Loucy (cell line): ENCODE data around the gene HMGN3.

Experiments used
- H2AFZ ChIP-seq: fragments of 200-600 bp; sonication (generic); 2 replicates; pipeline ENCODE4 v1.6.0; 2016; ENCODE audit warnings: antibody characterized with exemption, mild to moderate bottlenecking, low read length, moderate library complexity
- H3F3A ChIP-seq: fragments of 200-600 bp; 2 replicates; pipeline ENCODE4 v1.6.0; 2016; ENCODE audit warnings: antibody characterized with exemption, low read depth, mild to moderate bottlenecking
- H3K27me3 ChIP-seq: fragments of 200-600 bp; sonication (generic); 2 replicates; pipeline ENCODE4 v1.6.1; 2014; ENCODE audit warnings: low read length, mild to moderate bottlenecking; ENCODE audit not compliant: insufficient read depth, poor library complexity, severe bottlenecking
- H3K36me3 ChIP-seq: fragments of 200-600 bp; sonication (generic); 2 replicates; pipeline ENCODE4 v1.6.1; 2016; ENCODE audit warnings: low read length; ENCODE audit not compliant: insufficient read depth
- H3K4me1 ChIP-seq: fragments of 200-600 bp; sonication (generic); 2 replicates; pipeline ENCODE4 v1.5.1; 2014; ENCODE audit warnings: low read length, mild to moderate bottlenecking; ENCODE audit not compliant: insufficient read depth, poor library complexity, severe bottlenecking
- H3K4me2 ChIP-seq: fragments of 200-600 bp; sonication (generic); 2 replicates; pipeline ENCODE4 v1.6.0; 2014; ENCODE audit warnings: antibody characterized with exemption, low read length, low read depth, mild to moderate bottlenecking; ENCODE audit not compliant: poor library complexity, severe bottlenecking
- H3K4me3 ChIP-seq: fragments of 200-600 bp; sonication (generic); 2 replicates; pipeline ENCODE4 v1.5.1; 2014; ENCODE audit warnings: low read length, mild to moderate bottlenecking, mixed read lengths; ENCODE audit not compliant: poor library complexity, severe bottlenecking
- H3K79me2 ChIP-seq: fragments of 200-600 bp; sonication (generic); 2 replicates; pipeline ENCODE4 v1.6.1; 2014; ENCODE audit warnings: low read length; ENCODE audit not compliant: insufficient read depth
- H3K9ac ChIP-seq: fragments of 200-600 bp; sonication (generic); 2 replicates; pipeline ENCODE4 v1.6.0; 2014; ENCODE audit warnings: mild to moderate bottlenecking, low read depth, low read length, moderate library complexity; ENCODE audit not compliant: poor library complexity, severe bottlenecking
- H3K9me2 ChIP-seq: fragments of 200-600 bp; sonication (generic); replicated peaks from 2 replicates; pipeline ENCODE4 v1.6.1; 2016; ENCODE audit warnings: low read depth, low read length, mixed read lengths
- H3K9me3 ChIP-seq: fragments of 200-600 bp; sonication (generic); 2 replicates; pipeline ENCODE4 v1.6.1; 2014; ENCODE audit warnings: mild to moderate bottlenecking, antibody characterized with exemption, low read length, low read depth; ENCODE audit not compliant: insufficient read depth
- H4K20me1 ChIP-seq: fragments of 200-600 bp; sonication (generic); 2 replicates; pipeline ENCODE4 v1.6.0; 2014; ENCODE audit warnings: antibody characterized with exemption, low read length, mild to moderate bottlenecking; ENCODE audit not compliant: insufficient read depth, poor library complexity, severe bottlenecking
- CTCF ChIP-seq: fragments of 200-600 bp; sonication (generic); conservative IDR thresholded peaks from 2 replicates; pipeline ENCODE4 v1.5.1; 2014; ENCODE audit warnings: mild to moderate bottlenecking, antibody characterized with exemption, low read length
- EZH2phosphoT487 ChIP-seq: fragments of 200-600 bp; IDR thresholded peaks from 2 replicates; pipeline ENCODE4 v1.6.1; 2018; ENCODE audit warnings: antibody characterized with exemption, mild to moderate bottlenecking, moderate library complexity, borderline replicate concordance

HMGN3 gene

GRCh38 chr6:79170431-79170830, 64.1 kb downstream of the HMGN3 start:
- H3K79me2 ChIP-seq: no peaks in the 10 kb centered on the region
- no peak overlapping the region for H3K9ac ChIP-seq
- H3K9me3 ChIP-seq: no peaks in the 10 kb centered on the region
- TF ChIP-seq CTCF: no peak
- H3K36me3 ChIP-seq: no peaks in the 10 kb centered on the region
- no peaks in the 10 kb centered on the region; the same call in 1 of the 2 replicates for H3K9me2 ChIP-seq
- H4K20me1 ChIP-seq: no peaks in the 10 kb centered on the region
- H3K27me3 ChIP-seq: no peaks in the 10 kb centered on the region
- H3K4me2 ChIP-seq: no peak overlapping the region
- H3F3A ChIP-seq: no peaks in the 10 kb centered on the region
- H2AFZ ChIP-seq: no peak overlapping the region
- no peak overlapping the region for H3K4me3 ChIP-seq
- H3K4me1 ChIP-seq: no peaks in the 10 kb centered on the region

- no peaks in the 10 kb centered on the region for H3F3A ChIP-seq
- H3K4me1 ChIP-seq: no peaks in the 10 kb centered on the region
- no peaks in the 10 kb centered on the region for H3K9me3 ChIP-seq
- no peaks in the 10 kb centered on the region for H3K36me3 ChIP-seq
- H3K4me3 ChIP-seq: no peak overlapping the region
- no peaks in the 10 kb centered on the region for H3K9me2 ChIP-seq
- H3K4me2 ChIP-seq: no peak overlapping the region
- no peak overlapping the region for H2AFZ ChIP-seq
- H3K9ac ChIP-seq: no peak overlapping the region
- no peaks in the 10 kb centered on the region for H3K79me2 ChIP-seq
- H4K20me1 ChIP-seq: no peaks in the 10 kb centered on the region
- TF ChIP-seq EZH2phosphoT487 (no peak), CTCF (no peak)
- no peaks in the 10 kb centered on the region for H3K27me3 ChIP-seq
Observed at GRCh38 chr6:79168695-79168980, 65.8 kb downstream of the HMGN3 start.

GRCh38 chr6:79167931-79168694, 66.4 kb downstream of the HMGN3 start:
- no peak overlapping the region for H3K4me2 ChIP-seq
- H3K9ac ChIP-seq: no peak overlapping the region
- TF ChIP-seq EZH2phosphoT487: no peak
- TF ChIP-seq CTCF: no peak
- no peaks in the 10 kb centered on the region for H3K36me3 ChIP-seq
- H3F3A ChIP-seq: no peaks in the 10 kb centered on the region
- H2AFZ ChIP-seq: no peak overlapping the region
- no peaks in the 10 kb centered on the region for H3K4me1 ChIP-seq
- H3K9me2 ChIP-seq: no peaks in the 10 kb centered on the region
- H3K4me3 ChIP-seq: no peak overlapping the region
- H3K9me3 ChIP-seq: no peaks in the 10 kb centered on the region
- H3K79me2 ChIP-seq: no peaks in the 10 kb centered on the region
- H4K20me1 ChIP-seq: no peaks in the 10 kb centered on the region
- no peaks in the 10 kb centered on the region for H3K27me3 ChIP-seq
